HEK293 (cell line): ENCODE measurements around the gene NOS1AP.

Experiments used
- CTCF ChIA-PET: fragments of 350-600 bp; formaldehyde crosslinking; extraction: SDS; loops from one replicate; lab custom pipeline; 2021; ENCODE audit warnings: antibody characterized with exemption; lab: Yijun Ruan, JAX
- POLR2A ChIA-PET: fragments of 300-600 bp; formaldehyde crosslinking; extraction: SDS; loops from one replicate; lab custom pipeline; 2020; ENCODE audit warnings: antibody characterized with exemption, inconsistent platforms; lab: Yijun Ruan, JAX
- H3K27ac ChIP-seq: fragments of 200-500 bp; sonication (Bioruptor generic); 2 replicates; pipeline ENCODE4 v1.5.1; 2014; ENCODE audit warnings: low read depth, low read length, control low read depth, inconsistent platforms; ENCODE audit errors: extremely low read depth
- H3K36me3 ChIP-seq, 2 experiments: fragments of 200-500 bp in 1 of 2; sonication (Bioruptor generic) in 1 of 2; 1 replicate in 1 of 2; 2 replicates in 1 of 2; pipeline ENCODE4 v1.5.1; 2014 to 2017; ENCODE audit warnings: inconsistent platforms in 2 of 2, low read length in 2 of 2; ENCODE audit not compliant: control insufficient read depth in 2 of 2, insufficient read depth in 1 of 2
- H3K4me1 ChIP-seq: fragments of 200-500 bp; sonication (Bioruptor generic); 2 replicates; pipeline ENCODE4 v1.5.1; 2014; ENCODE audit warnings: mild to moderate bottlenecking, low read length, inconsistent platforms; ENCODE audit not compliant: control insufficient read depth, insufficient read depth
- H3K4me3 ChIP-seq: 2 replicates; pipeline ENCODE4 v1.5.1; 2011; ENCODE audit warnings: low read depth, mild to moderate bottlenecking, control low read depth, low read length, moderate library complexity
- H3K9me3 ChIP-seq: fragments of 200-500 bp; sonication (Bioruptor generic); 2 replicates; pipeline ENCODE4 v1.5.1; 2014; ENCODE audit warnings: low read depth, low read length, inconsistent platforms; ENCODE audit not compliant: control insufficient read depth, insufficient read depth
- BCL6B ChIP-seq: fragments of 450-650 bp; formaldehyde crosslinking; IDR thresholded peaks from 2 replicates; pipeline ENCODE4 v1.5.1; 2017; ENCODE audit warnings: missing biosample characterization, missing genetic modification characterization
- HOXA7 ChIP-seq: sonication (generic); formaldehyde crosslinking; IDR thresholded peaks from 2 replicates; pipeline ENCODE4 v1.8.1; 2022; ENCODE audit warnings: missing genetic modification reagents, borderline replicate concordance
- HOXD13 ChIP-seq: sonication (generic); formaldehyde crosslinking; IDR thresholded peaks from 2 replicates; pipeline ENCODE4 v1.8.0; 2022; ENCODE audit warnings: missing genetic modification reagents, borderline replicate concordance
- MYNN ChIP-seq: fragments of 450-650 bp; formaldehyde crosslinking; IDR thresholded peaks from 2 replicates; pipeline ENCODE4 v1.5.1; 2016; ENCODE audit warnings: missing biosample characterization, missing genetic modification characterization, borderline replicate concordance
- OSR2 ChIP-seq: fragments of 450-650 bp; formaldehyde crosslinking; IDR thresholded peaks from 2 replicates; pipeline ENCODE4 v1.5.1; 2016; ENCODE audit warnings: missing biosample characterization, missing genetic modification characterization
- SP7 ChIP-seq: fragments of 450-650 bp; formaldehyde crosslinking; IDR thresholded peaks from 2 replicates; pipeline ENCODE4 v1.5.1; 2016; ENCODE audit warnings: missing biosample characterization, missing genetic modification characterization
- ZBTB8A ChIP-seq: fragments of 450-650 bp; formaldehyde crosslinking; IDR thresholded peaks from 2 replicates; pipeline ENCODE4 v1.5.1; 2016; ENCODE audit warnings: missing biosample characterization, missing genetic modification characterization
- ZFHX2 ChIP-seq: fragments of 450-650 bp; formaldehyde crosslinking; conservative IDR thresholded peaks from 2 replicates; pipeline ENCODE4 v1.5.1; 2016; ENCODE audit warnings: missing biosample characterization, missing genetic modification characterization
- ZIC2 ChIP-seq: fragments of 450-650 bp; formaldehyde crosslinking; IDR thresholded peaks from 2 replicates; pipeline ENCODE4 v1.5.1; 2016; ENCODE audit warnings: missing biosample characterization, missing genetic modification characterization
- ZNF174 ChIP-seq: fragments of 450-650 bp; formaldehyde crosslinking; IDR thresholded peaks from 2 replicates; pipeline ENCODE4 v1.5.0; 2017; ENCODE audit warnings: missing biosample characterization, mild to moderate bottlenecking, missing genetic modification characterization
- ZNF23 ChIP-seq: fragments of 450-650 bp; formaldehyde crosslinking; IDR thresholded peaks from 2 replicates; pipeline ENCODE4 v1.5.1; 2016; ENCODE audit warnings: missing biosample characterization, missing genetic modification characterization, borderline replicate concordance
- ZNF266 ChIP-seq: fragments of 450-650 bp; formaldehyde crosslinking; IDR thresholded peaks from 2 replicates; pipeline ENCODE4 v1.5.1; 2016; ENCODE audit warnings: missing biosample characterization, missing genetic modification characterization, low read depth
- ZNF274 ChIP-seq, 2 experiments: fragments of 200-500 bp in 1 of 2; fragments of 450-650 bp in 1 of 2; sonication (Bioruptor generic) in 1 of 2; formaldehyde crosslinking in 1 of 2; IDR thresholded peaks; 2 replicates each; pipeline versions ENCODE4 v1.5.1 to v1.6.1; 2014 to 2016; ENCODE audit warnings: borderline replicate concordance in 1 of 2, inconsistent platforms in 1 of 2, low read length in 1 of 2, missing biosample characterization in 1 of 2, missing genetic modification characterization in 1 of 2
- ZNF302 ChIP-seq: fragments of 450-650 bp; formaldehyde crosslinking; IDR thresholded peaks from 2 replicates; pipeline ENCODE4 v1.5.1; 2016; ENCODE audit warnings: missing biosample characterization, missing genetic modification characterization, low read depth
- ZNF521 ChIP-seq: fragments of 450-650 bp; formaldehyde crosslinking; IDR thresholded peaks from 2 replicates; pipeline ENCODE4 v1.5.1; 2017; ENCODE audit warnings: missing biosample characterization, mild to moderate bottlenecking, missing genetic modification characterization
- ZNF561 ChIP-seq: fragments of 450-650 bp; IDR thresholded peaks from 2 replicates; pipeline ENCODE4 v1.5.1; 2018; ENCODE audit warnings: missing biosample characterization, missing genetic modification characterization, borderline replicate concordance
- ZNF580 ChIP-seq: fragments of 450-650 bp; formaldehyde crosslinking; IDR thresholded peaks from 2 replicates; pipeline ENCODE4 v1.5.1; 2016; ENCODE audit warnings: missing biosample characterization, missing genetic modification characterization
- ZNF596 ChIP-seq: fragments of 450-650 bp; IDR thresholded peaks from 2 replicates; pipeline ENCODE4 v1.5.0; 2018; ENCODE audit warnings: missing biosample characterization, mild to moderate bottlenecking, missing genetic modification characterization, moderate library complexity
- ZNF600 ChIP-seq: fragments of 450-650 bp; formaldehyde crosslinking; IDR thresholded peaks from 2 replicates; pipeline ENCODE4 v1.5.1; 2016; ENCODE audit warnings: missing biosample characterization, missing genetic modification characterization
- ZNF670 ChIP-seq: fragments of 450-650 bp; formaldehyde crosslinking; IDR thresholded peaks from 2 replicates; pipeline ENCODE4 v1.5.1; 2016; ENCODE audit warnings: missing biosample characterization, missing genetic modification characterization, low read depth
- ZNF701 ChIP-seq: fragments of 450-650 bp; formaldehyde crosslinking; IDR thresholded peaks from 2 replicates; pipeline ENCODE4 v1.5.1; 2016; ENCODE audit warnings: missing biosample characterization, missing genetic modification characterization
- ZNF776 ChIP-seq: fragments of 450-650 bp; formaldehyde crosslinking; IDR thresholded peaks from 2 replicates; pipeline ENCODE4 v1.5.0; 2017; ENCODE audit warnings: missing biosample characterization, missing genetic modification characterization, borderline replicate concordance
- ZNF791 ChIP-seq: fragments of 450-650 bp; formaldehyde crosslinking; IDR thresholded peaks from 2 replicates; pipeline ENCODE4 v1.5.1; 2016; ENCODE audit warnings: missing biosample characterization, missing genetic modification characterization
- ZSCAN23 ChIP-seq: fragments of 450-650 bp; formaldehyde crosslinking; IDR thresholded peaks from 2 replicates; pipeline ENCODE4 v1.5.1; 2016; ENCODE audit warnings: missing biosample characterization, missing genetic modification characterization
- TF ChIP-seq, protein P1 (sequence below): fragments of 450-650 bp; formaldehyde crosslinking; IDR thresholded peaks from 2 replicates; pipeline ENCODE4 v1.5.1; 2016; ENCODE audit warnings: missing biosample characterization, missing genetic modification characterization

The NOS1AP gene

GRCh38 chr1:162366149-162366548 lies 296.7 kb downstream of the NOS1AP start:
- TF ChIP-seq ZFHX2 (tag by site-specific recombination) (peak; percentile 43), ZNF600 (tag by site-specific recombination) (no peak), ZNF174 (tag by site-specific recombination) (no peak)
- Histone ChIP-seq H3K27ac (no peak overlapping the region), H3K36me3 (peaks cover 0 to 4% of the 10 kb centered on the region in 2 experiments; a peak in 2 of 3 replicates), H3K4me1 (no peaks in the 10 kb centered on the region), H3K4me3 (no peak overlapping the region), H3K9me3 (no peaks in the 10 kb centered on the region)
- CTCF ChIA-PET = interaction anchor here (0.7 to 3.8 kb wide), 2 partner anchors 8 to 25 kb away, joined by 5 to 17 read pairs; no protein-coding TSS in a partner anchor
- POLR2A ChIA-PET = interaction anchor here (1.4 kb wide), 1 partner anchor 10 kb away, joined by 3 read pairs; no protein-coding TSS in a partner anchor

DNA sequence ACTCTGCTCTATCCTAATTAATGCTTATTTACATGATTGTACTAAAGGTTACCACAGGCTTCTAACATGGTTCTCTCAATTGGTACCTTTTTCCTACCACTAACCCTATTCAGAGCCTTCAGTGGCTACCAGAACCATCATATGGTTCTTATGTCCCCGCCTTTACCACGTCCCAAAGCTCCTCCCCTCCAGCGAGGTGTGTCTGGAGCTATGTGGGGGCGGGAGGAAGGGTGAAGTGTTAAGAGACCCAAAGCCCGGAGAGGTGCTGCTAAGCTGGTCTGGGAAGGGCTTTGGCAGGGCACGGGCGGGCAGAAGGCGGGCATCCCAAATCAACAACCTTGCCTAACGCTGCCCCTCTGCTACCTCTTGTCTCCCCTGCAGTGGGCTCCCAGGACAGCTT lies 297.2 kb downstream of the NOS1AP start:
- no peak overlapping the region for H3K4me3 ChIP-seq
- no peaks in the 10 kb centered on the region for H3K9me3 ChIP-seq
- H3K4me1 ChIP-seq = no peaks in the 10 kb centered on the region
- no peak overlapping the region for H3K27ac ChIP-seq
- TF ChIP-seq ZSCAN23 (tag by site-specific recombination) (no peak), ZNF266 (tag by site-specific recombination) (no peak), ZNF521 (tag by site-specific recombination) (no peak)
- ChIA-PET CTCF (interaction anchor here (3.8 kb wide), 1 partner anchor 9 kb away, joined by 17 read pairs; no protein-coding TSS in a partner anchor), POLR2A (interaction anchor here (1.4 kb wide), 1 partner anchor 11 kb away, joined by 3 read pairs; no protein-coding TSS in a partner anchor)
- peaks cover 0 to 4% of the 10 kb centered on the region in 2 experiments; a peak in 2 of 3 replicates for H3K36me3 ChIP-seq

DNA sequence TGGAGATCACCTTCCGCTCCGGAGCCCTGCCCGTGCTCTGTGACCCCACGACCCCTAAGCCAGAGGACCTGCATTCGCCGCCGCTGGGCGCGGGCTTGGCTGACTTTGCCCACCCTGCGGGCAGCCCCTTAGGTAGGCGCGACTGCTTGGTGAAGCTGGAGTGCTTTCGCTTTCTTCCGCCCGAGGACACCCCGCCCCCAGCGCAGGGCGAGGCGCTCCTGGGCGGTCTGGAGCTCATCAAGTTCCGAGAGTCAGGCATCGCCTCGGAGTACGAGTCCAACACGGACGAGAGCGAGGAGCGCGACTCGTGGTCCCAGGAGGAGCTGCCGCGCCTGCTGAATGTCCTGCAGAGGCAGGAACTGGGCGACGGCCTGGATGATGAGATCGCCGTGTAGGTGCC lies 297.6 kb downstream of the NOS1AP start:
- Histone ChIP-seq H3K36me3 (peaks cover 0 to 4% of the 10 kb centered on the region in 2 experiments; a peak in 2 of 3 replicates), H3K27ac (no peak overlapping the region), H3K4me1 (no peaks in the 10 kb centered on the region)
- POLR2A ChIA-PET = interaction anchor here (1.4 kb wide), 1 partner anchor 11 kb away, joined by 3 read pairs; no protein-coding TSS in a partner anchor
- CTCF ChIA-PET = interaction anchor here (3.8 kb wide), 1 partner anchor 9 kb away, joined by 17 read pairs; no protein-coding TSS in a partner anchor
- TF ChIP-seq OSR2 (tag by site-specific recombination) (no peak), ZNF776 (tag by site-specific recombination) (no peak), MYNN (tag by site-specific recombination) (no peak), BCL6B (tag by site-specific recombination) (no peak), ZNF791 (tag by site-specific recombination) (no peak), ZNF670 (no peak), ZNF701 (tag by site-specific recombination) (no peak), ZNF274 (IDR thresholded peaks at IDR 0.05; ENCODE audit: low read length) (no peak), ZNF274 (tag by site-specific recombination; IDR thresholded peaks at IDR 0.05; ENCODE audit: borderline replicate concordance) (no peak), ZNF302 (tag by site-specific recombination) (no peak), ZNF561 (tag by site-specific recombination) (no peak), HOXD13 (CRISPR knock-in tag) (no peak), ZNF596 (no peak), ZIC2 (tag by site-specific recombination) (no peak), ZBTB8A (tag by site-specific recombination) (no peak), SP7 (tag by site-specific recombination) (no peak), ZNF23 (tag by site-specific recombination) (no peak), ZNF580 (tag by site-specific recombination) (no peak), HOXA7 (CRISPR knock-in tag) (no peak)
- TF ChIP-seq, protein P1, sequence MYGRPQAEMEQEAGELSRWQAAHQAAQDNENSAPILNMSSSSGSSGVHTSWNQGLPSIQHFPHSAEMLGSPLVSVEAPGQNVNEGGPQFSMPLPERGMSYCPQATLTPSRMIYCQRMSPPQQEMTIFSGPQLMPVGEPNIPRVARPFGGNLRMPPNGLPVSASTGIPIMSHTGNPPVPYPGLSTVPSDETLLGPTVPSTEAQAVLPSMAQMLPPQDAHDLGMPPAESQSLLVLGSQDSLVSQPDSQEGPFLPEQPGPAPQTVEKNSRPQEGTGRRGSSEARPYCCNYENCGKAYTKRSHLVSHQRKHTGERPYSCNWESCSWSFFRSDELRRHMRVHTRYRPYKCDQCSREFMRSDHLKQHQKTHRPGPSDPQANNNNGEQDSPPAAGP = no peak
- TF ChIP-seq, all 188 proteins: peak for 0
- no peak overlapping the region for H3K4me3 ChIP-seq
- no peaks in the 10 kb centered on the region for H3K9me3 ChIP-seq
